GM19099 (cell line): ENCODE measurements around the gene TLE4.

ENCODE experiments used
- POLR2A ChIP-seq: IDR thresholded peaks from 3 replicates; pipeline ENCODE4 v1.6.1; 2011; ENCODE audit warnings: low read depth; ENCODE audit not compliant: insufficient read length; ENCODE audit errors: extremely low read depth

The TLE4 gene

GRCh38 chr9:79768194-79768593, 196.4 kb downstream of the TLE4 start:
- no peak for TF ChIP-seq POLR2A

- no peak for TF ChIP-seq POLR2A
Observed at GRCh38 chr9:79769476-79770275, 197.9 kb downstream of the TLE4 start.

GRCh38 chr9:79774356-79774755, 202.6 kb downstream of the TLE4 start:
- TF ChIP-seq POLR2A: no peak
